Measurements from ENCODE around the gene PNPLA7. TPM values are rescaled to one million over a fixed set of nuclear protein-coding genes. Genes with fewer than 3 reads are reported as not detected.
"Not testable (repeated sequence)": the region's sequence is repeated elsewhere in the genome, so short reads cannot be mapped to it uniquely, and the experiment has no call there.

Gene PNPLA7
- polyA plus RNA-seq, 4 donors: 2.9 to 8.8 (median 3.3) TPM

GRCh38 chr9:137454597-137455358 lies 95.4 kb downstream of the PNPLA7 start:
- WGBS, 3 donors: 42 to 64% (median 46%) methylated on average over 29 to 30 of the region's 30 CpGs
- peak overlapping the region; percentile 87 to 91 (median 89) for H3K27ac ChIP-seq (ENCODE audit: low read depth in 1 of 3, low read length in 2 of 3)
- peaks cover 8 to 37% (median 9%) of the 10 kb centered on the region in 3 donors for H3K4me1 ChIP-seq (ENCODE audit: control insufficient read depth in 3 of 3, insufficient read depth in 2 of 3, low read depth in 1 of 3, low read length in 2 of 3)
- DNase-seq (peak in 1 of 2 donors; percentile 89), FAIRE-seq (no peak)
- no peaks in the 10 kb centered on the region for H3K27me3 ChIP-seq (ENCODE audit: control insufficient read depth in 3 of 3, insufficient read depth in 3 of 3, low read length in 3 of 3)
- no peaks in the 10 kb centered on the region for H3K9me3 ChIP-seq (ENCODE audit: control insufficient read depth in 2 of 2, insufficient read depth in 1 of 2, low read depth in 1 of 2, low read length in 1 of 2)
- peaks cover 0 to 58% (median 2%) of the 10 kb centered on the region in 3 donors for H3K36me3 ChIP-seq (ENCODE audit: control insufficient read depth in 3 of 3, insufficient read depth in 2 of 3, low read depth in 1 of 3, low read length in 3 of 3)
- peak overlapping the region; percentile 42 to 54 (median 48) for H3K4me3 ChIP-seq (ENCODE audit: low read depth in 1 of 3, low read length in 3 of 3)

DNA sequence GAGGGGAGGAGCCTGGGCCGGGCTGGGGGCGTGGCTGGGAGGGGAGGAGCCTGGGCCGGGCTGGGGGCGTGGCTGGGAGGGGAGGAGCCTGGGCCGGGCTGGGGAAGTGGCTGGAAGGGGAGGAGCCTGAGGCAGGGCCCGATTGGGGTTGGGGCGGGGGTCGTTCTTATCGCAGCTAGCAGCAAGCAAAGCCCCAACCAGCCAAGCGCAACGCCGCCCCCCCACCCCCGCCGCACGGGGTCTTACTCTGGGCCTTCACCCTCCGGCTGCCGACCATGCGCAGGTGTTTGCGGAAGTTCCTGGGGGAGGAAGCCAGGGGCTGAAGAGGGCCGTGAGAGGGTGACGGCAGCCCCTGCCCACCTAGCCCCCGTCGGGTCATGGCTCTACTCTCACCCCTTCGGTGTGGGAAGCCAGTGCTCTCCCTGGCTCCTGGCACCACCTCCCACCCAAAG lies 96.0 kb downstream of the PNPLA7 start:
- Histone ChIP-seq H3K27me3 (ENCODE audit: control insufficient read depth in 3 of 3, insufficient read depth in 3 of 3, low read length in 3 of 3) (no peaks in the 10 kb centered on the region), H3K36me3 (ENCODE audit: control insufficient read depth in 3 of 3, insufficient read depth in 2 of 3, low read depth in 1 of 3, low read length in 3 of 3) (peaks cover 0 to 64% (median 6%) of the 10 kb centered on the region in 3 donors), H3K4me3 (ENCODE audit: low read depth in 1 of 3, low read length in 3 of 3) (peak overlapping the region; percentile 42 to 54 (median 48)), H3K9me3 (ENCODE audit: control insufficient read depth in 2 of 2, insufficient read depth in 1 of 2, low read depth in 1 of 2, low read length in 1 of 2) (no peaks in the 10 kb centered on the region), H3K4me1 (ENCODE audit: control insufficient read depth in 3 of 3, insufficient read depth in 2 of 3, low read depth in 1 of 3, low read length in 2 of 3) (peaks cover 6 to 32% (median 6%) of the 10 kb centered on the region in 3 donors), H3K27ac (ENCODE audit: low read depth in 1 of 3, low read length in 2 of 3) (peak overlapping the region; percentile 87 to 91 (median 89))
- DNase-seq (peak; percentile 61 to 81), FAIRE-seq (no peak)
- WGBS, 3 donors: 2 to 17% (median 5%) methylated on average over 6 to 22 of the region's 24 CpGs

GRCh38 chr9:137453643-137454081 lies 96.5 kb downstream of the PNPLA7 start:
- peak overlapping the region in 2 of 3 donors; percentile 39 to 49 for H3K4me3 ChIP-seq (ENCODE audit: low read depth in 1 of 3, low read length in 3 of 3)
- DNase-seq: peak; percentile 79 to 83
- peaks cover 6 to 32% (median 6%) of the 10 kb centered on the region in 3 donors for H3K4me1 ChIP-seq (ENCODE audit: control insufficient read depth in 3 of 3, insufficient read depth in 2 of 3, low read depth in 1 of 3, low read length in 2 of 3)
- no peaks in the 10 kb centered on the region for H3K27me3 ChIP-seq (ENCODE audit: control insufficient read depth in 3 of 3, insufficient read depth in 3 of 3, low read length in 3 of 3)
- H3K36me3 ChIP-seq (ENCODE audit: control insufficient read depth in 3 of 3, insufficient read depth in 2 of 3, low read depth in 1 of 3, low read length in 3 of 3): peaks cover 0 to 69% (median 6%) of the 10 kb centered on the region in 3 donors
- H3K9me3 ChIP-seq (ENCODE audit: control insufficient read depth in 2 of 2, insufficient read depth in 1 of 2, low read depth in 1 of 2, low read length in 1 of 2): no peaks in the 10 kb centered on the region
- 21 to 40% (median 35%) methylated on average over 22 to 25 of the region's 25 CpGs for WGBS, 3 donors
- FAIRE-seq: no peak
- H3K27ac ChIP-seq (ENCODE audit: low read depth in 1 of 3, low read length in 2 of 3): no peak overlapping the region

DNA sequence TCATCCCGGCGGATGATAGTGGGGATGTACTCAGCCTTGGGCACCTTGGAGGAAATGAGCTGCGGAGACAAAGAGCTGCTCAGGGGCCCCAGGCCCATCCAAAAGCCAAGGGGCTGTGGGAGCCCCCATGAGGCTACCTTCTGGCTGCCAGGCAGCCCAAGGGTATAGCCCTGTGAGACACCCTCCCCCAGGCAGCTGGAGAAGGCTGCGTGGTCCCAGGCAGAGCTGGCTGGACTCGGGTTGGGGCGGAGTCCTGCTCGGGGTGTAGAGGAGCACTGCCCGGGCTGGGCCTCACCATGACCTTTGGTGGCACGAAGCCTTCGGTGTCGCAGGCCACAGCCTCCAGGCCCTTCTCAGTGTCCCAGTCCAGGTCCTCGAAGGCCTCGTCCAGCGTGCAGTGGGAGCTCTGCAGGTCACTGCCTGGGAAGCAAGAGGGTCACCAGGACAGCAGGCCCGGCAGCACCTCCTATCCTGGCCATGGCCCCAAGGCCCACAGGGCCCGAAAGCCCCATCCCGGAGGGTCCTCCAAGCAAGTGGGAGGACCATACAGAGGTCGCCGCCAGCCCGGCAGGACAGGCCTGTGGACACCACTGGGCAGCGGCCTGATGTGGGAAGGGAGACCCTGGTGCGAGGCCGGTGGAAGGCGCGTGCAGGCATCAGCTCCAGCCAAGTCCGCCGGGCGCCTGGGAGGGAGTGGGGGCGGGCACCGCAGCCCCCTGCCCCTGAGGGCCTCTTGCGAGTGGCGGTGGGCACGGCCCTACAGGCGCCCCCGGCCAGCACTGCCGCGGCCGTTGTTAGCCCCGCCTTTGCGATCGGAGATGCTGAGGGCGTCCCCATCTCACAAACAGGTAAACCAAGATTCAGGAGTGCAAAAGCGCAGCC lies 97.2 kb downstream of the PNPLA7 start:
- H3K27ac ChIP-seq (ENCODE audit: low read depth in 1 of 3, low read length in 2 of 3): no peak overlapping the region
- peaks cover 0 to 73% (median 6%) of the 10 kb centered on the region in 3 donors for H3K36me3 ChIP-seq (ENCODE audit: control insufficient read depth in 3 of 3, insufficient read depth in 2 of 3, low read depth in 1 of 3, low read length in 3 of 3)
- H3K4me1 ChIP-seq (ENCODE audit: control insufficient read depth in 3 of 3, insufficient read depth in 2 of 3, low read depth in 1 of 3, low read length in 2 of 3): peaks cover 5 to 26% (median 6%) of the 10 kb centered on the region in 3 donors
- H3K9me3 ChIP-seq (ENCODE audit: control insufficient read depth in 2 of 2, insufficient read depth in 1 of 2, low read depth in 1 of 2, low read length in 1 of 2): no peaks in the 10 kb centered on the region
- WGBS, 3 donors: 84 to 88% (median 84%) methylated on average over 37 to 43 of the region's 43 CpGs
- DNase-seq: no peak
- FAIRE-seq: no peak
- H3K4me3 ChIP-seq (ENCODE audit: low read depth in 1 of 3, low read length in 3 of 3): peak overlapping the region in 2 of 3 donors; percentile 39 to 49
- no peaks in the 10 kb centered on the region for H3K27me3 ChIP-seq (ENCODE audit: control insufficient read depth in 3 of 3, insufficient read depth in 3 of 3, low read length in 3 of 3)

DNA sequence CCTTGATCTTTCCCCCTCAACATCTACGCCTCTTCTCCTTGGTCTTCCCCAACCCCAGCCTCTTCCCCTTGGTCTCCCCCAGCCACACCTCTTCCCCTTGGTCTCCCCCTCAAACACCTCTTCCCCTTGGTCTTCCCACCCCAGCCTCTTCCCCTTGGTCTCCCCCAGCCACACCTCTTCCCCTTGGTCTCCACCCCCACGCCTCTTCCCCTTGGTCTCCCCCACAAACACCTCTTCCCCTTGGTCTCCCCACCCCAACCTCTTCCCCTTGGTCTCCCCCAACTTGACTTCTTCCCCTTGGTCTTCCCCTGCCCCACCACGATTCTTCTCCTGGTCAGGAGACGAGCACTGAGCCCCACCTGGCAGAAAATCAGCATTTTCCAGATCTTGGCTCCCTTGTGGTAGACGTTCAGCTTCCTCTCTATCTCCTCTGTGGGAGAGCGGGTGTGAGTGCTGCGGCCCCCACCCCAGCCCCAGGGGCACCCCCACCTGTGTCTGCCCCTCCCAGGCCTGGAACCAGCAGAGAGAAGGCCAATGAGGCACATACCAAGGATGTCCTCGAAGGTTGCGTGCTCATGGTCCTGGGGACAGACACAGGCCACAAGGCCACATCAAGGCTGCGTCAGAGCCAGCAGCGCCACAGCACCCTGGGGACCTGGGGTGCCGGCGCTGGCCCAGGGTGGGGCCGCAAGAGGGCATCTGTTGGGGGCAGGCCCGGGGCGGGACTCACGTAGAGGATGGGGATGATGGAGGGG lies 98.0 kb downstream of the PNPLA7 start:
- Histone ChIP-seq H3K4me3 (ENCODE audit: low read depth in 1 of 3, low read length in 3 of 3) (no peak overlapping the region), H3K27me3 (ENCODE audit: control insufficient read depth in 3 of 3, insufficient read depth in 3 of 3, low read length in 3 of 3) (no peaks in the 10 kb centered on the region), H3K36me3 (ENCODE audit: control insufficient read depth in 3 of 3, insufficient read depth in 2 of 3, low read depth in 1 of 3, low read length in 3 of 3) (peaks cover 0 to 69% (median 6%) of the 10 kb centered on the region in 3 donors), H3K4me1 (ENCODE audit: control insufficient read depth in 3 of 3, insufficient read depth in 2 of 3, low read depth in 1 of 3, low read length in 2 of 3) (peaks cover 2 to 20% (median 6%) of the 10 kb centered on the region in 3 donors), H3K27ac (ENCODE audit: low read depth in 1 of 3, low read length in 2 of 3) (no peak overlapping the region), H3K9me3 (ENCODE audit: control insufficient read depth in 2 of 2, insufficient read depth in 1 of 2, low read depth in 1 of 2, low read length in 1 of 2) (no peaks in the 10 kb centered on the region)
- WGBS, 3 donors: 82 to 94% (median 89%) methylated on average over 17 of the region's 17 CpGs
- FAIRE-seq (no peak), DNase-seq (no peak)

DNA sequence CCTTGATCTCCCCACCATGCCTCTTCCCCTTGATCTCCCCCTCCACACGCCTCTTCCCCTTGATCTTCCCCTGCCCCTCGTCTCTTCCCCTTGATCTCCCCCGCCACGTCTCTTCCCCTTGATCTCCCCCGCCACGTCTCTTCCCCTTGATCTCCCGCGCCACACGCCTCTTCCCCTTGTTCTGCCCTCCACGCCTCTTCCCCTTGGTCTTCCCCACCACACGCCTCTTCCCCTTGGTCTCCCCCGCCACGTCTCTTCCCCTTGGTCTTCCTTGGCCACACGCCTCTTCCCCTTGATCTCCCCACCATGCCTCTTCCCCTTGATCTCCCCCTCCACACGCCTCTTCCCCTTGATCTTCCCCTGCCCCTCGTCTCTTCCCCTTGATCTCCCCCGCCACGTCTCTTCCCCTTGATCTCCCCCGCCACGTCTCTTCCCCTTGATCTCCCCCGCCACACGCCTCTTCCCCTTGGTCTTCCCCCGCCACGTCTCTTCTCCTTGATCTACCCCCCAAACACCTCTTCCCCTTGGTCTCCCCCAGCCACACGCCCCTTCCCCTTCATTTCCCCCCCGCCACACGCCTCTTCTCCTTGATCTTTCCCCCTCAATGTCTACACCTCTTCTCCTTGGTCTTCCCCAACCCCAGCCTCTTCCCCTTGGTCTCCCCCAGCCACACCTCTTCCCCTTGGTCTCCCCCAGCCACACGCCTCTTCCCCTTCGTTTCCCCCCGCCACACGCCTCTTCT lies 98.8 kb downstream of the PNPLA7 start:
- H3K27ac ChIP-seq (ENCODE audit: low read depth in 1 of 3, low read length in 2 of 3); DNase-seq; H3K9me3 ChIP-seq (ENCODE audit: control insufficient read depth in 2 of 2, insufficient read depth in 1 of 2, low read depth in 1 of 2, low read length in 1 of 2); FAIRE-seq; H3K27me3 ChIP-seq (ENCODE audit: control insufficient read depth in 3 of 3, insufficient read depth in 3 of 3, low read length in 3 of 3); H3K4me3 ChIP-seq (ENCODE audit: low read depth in 1 of 3, low read length in 3 of 3): not testable (repeated sequence)
- peaks cover 2 to 20% (median 6%) of the 10 kb centered on the region in 3 donors for H3K4me1 ChIP-seq (ENCODE audit: control insufficient read depth in 3 of 3, insufficient read depth in 2 of 3, low read depth in 1 of 3, low read length in 2 of 3)
- 55 to 96% (median 76%) methylated on average over 11 to 23 of the region's 31 CpGs for WGBS, 3 donors
- H3K36me3 ChIP-seq (ENCODE audit: control insufficient read depth in 3 of 3, insufficient read depth in 2 of 3, low read depth in 1 of 3, low read length in 3 of 3): peaks cover 0 to 64% (median 6%) of the 10 kb centered on the region in 3 donors

DNA sequence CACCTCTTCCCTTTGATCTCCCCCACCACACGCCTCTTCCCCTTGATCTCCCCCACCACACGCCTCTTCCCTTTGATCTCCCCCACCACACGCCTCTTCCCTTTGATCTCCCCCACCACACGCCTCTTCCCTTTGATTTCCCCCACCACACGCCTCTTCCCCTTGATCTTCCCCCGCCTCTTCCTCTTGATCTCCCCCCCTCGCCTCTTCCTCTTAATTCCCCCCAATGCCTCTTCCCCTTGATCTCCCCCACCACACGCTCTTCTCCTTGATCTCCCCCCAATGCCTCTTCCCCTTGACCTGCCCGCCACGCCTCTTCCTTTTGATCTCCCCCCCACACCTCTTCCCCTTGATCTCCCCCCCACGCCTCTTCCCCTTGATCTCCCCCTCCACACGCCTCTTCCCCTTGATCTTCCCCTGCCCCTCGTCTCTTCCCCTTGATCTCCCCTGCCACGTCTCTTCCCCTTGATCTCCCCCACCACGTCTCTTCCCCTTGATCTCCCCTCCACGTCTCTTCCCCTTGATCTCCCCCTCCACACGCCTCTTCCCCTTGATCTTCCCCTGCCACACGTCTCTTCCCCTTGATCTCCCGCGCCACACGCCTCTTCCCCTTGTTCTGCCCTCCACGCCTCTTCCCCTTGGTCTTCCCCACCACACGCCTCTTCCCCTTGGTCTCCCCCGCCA lies 99.5 kb downstream of the PNPLA7 start:
- H3K27ac ChIP-seq (ENCODE audit: low read depth in 1 of 3, low read length in 2 of 3); FAIRE-seq; DNase-seq; H3K27me3 ChIP-seq (ENCODE audit: control insufficient read depth in 3 of 3, insufficient read depth in 3 of 3, low read length in 3 of 3); H3K4me3 ChIP-seq (ENCODE audit: low read depth in 1 of 3, low read length in 3 of 3); H3K9me3 ChIP-seq (ENCODE audit: control insufficient read depth in 2 of 2, insufficient read depth in 1 of 2, low read depth in 1 of 2, low read length in 1 of 2): not testable (repeated sequence)
- peaks cover 0 to 56% (median 6%) of the 10 kb centered on the region in 3 donors for H3K36me3 ChIP-seq (ENCODE audit: control insufficient read depth in 3 of 3, insufficient read depth in 2 of 3, low read depth in 1 of 3, low read length in 3 of 3)
- WGBS, 3 donors: 69 to 80% (median 80%) methylated on average over 20 to 23 of the region's 24 CpGs
- H3K4me1 ChIP-seq (ENCODE audit: control insufficient read depth in 3 of 3, insufficient read depth in 2 of 3, low read depth in 1 of 3, low read length in 2 of 3): peaks cover 2 to 25% (median 6%) of the 10 kb centered on the region in 3 donors
